ENCODE measurements around the gene TLE4.

GRCh38 chr9:79537838-79538237 is 33.9 kb upstream of the TLE4 start:
- no peak for TF ChIP-seq CTCF (IDR thresholded peaks at IDR 0.05; ENCODE audit: insufficient read depth, low read depth, low read length)
- no peak for TF ChIP-seq EZH2 (IDR thresholded peaks at IDR 0.05; ENCODE audit: insufficient read depth, low read length)
